Limb (tissue), 2 donors: ENCODE results near the gene TSPAN14.

Experiments used
- DNase-seq, 2 donors: peaks; one replicate each; pipeline ENCODE4 v3.0.0-alpha.2; 2016; ENCODE audit errors: extremely low spot score in 2 of 2

Gene TSPAN14

DNA sequence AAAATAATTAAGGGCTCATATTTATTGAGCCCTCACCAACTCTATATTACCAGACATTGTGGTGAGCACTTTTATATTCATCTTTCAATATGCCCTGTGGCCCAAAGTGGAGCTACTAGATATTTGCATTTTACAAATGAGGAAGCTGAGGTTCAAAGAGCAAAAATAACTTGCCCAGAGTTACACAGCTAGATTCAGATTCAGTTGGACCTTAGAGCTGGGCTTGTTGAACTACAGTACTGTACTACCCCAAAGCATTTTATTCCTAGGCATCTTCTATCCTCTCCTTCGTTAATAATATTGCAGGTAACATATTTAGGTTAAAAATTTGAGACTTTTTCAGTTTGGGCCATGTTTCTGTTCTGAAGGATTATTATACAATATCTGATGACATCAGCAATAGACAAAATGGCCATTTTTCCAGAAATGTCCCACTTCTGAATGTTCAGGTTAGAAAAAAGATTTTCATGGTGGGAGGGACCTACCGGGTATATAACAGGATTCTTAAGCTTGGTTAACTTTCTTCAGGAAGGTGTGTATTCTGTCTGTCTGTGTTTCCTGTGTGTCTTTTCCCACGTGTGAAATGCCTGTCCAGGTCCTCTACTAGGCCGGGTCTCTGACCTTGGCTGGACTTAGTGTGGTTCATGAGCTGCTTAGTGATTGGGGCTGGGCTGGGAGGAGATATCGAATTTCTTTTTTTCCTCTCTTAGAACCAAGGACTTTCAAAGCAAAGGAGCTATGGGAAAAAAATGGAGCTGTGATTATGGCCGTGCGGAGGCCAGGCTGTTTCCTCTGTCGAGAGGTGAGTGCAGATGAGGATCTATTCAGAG lies 32.2 kb upstream of the TSPAN14 start:
- no peak for DNase-seq

DNA sequence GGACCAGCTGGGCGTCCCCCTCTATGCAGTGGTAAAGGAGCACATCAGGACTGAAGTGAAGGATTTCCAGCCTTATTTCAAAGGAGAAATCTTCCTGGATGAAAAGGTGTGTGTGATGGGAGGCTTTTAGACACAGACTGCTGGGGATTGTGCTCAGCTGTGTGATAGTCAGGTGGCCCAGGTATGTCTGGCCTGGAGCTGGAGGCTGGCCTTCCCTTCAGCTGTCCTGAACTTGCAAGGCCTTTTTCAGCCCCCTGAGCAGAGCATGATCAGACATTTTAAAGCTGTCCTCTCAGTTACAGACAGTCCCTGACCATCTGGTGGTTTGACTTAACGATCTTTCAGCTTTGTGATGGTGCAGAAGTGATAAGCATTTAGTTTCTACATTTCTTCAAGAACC lies 28.2 kb upstream of the TSPAN14 start:
- no peak for DNase-seq

DNA sequence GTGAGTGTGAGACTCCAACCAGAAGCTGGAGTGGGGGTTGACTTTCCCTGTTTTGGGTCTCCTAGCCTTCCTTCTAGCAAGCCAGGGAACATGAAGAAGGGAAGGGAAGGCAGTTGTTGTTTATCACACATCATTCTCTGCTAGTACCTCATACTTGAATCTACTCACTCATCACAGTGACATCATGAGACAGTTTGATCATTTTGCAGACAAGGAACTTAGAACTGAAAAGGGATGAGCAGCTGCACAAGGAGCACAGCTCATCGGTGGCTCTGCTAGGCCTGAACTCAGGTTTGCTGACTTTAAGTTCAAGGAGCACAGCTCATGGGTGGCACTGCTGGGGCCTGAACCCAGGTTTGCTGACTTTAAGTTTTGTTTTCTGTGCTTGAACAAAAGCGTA lies 26.6 kb upstream of the TSPAN14 start:
- no peak for DNase-seq

DNA sequence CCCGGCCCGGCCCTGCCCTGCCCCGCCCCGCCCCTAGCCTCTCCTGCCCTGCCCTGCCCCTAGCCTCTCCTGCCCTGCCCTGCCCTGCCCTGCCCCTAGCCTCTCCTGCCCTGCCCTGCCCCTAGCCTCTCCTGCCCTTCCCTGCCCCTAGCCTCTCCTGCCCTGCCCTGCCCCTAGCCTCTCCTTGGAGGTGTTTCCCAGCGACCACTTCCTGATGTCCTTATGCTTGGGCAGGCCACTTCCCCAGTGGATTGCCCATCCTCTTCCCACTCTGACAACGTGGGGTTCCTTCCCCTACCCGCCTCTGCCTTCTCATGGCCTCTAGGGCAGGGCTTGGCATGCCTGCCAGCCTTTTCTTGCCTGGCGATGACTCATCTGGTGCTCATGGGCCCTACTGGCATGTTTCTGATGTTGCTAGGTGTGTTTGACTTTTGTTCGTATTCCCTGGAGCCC lies 24.6 kb upstream of the TSPAN14 start:
- no peak for DNase-seq

DNA sequence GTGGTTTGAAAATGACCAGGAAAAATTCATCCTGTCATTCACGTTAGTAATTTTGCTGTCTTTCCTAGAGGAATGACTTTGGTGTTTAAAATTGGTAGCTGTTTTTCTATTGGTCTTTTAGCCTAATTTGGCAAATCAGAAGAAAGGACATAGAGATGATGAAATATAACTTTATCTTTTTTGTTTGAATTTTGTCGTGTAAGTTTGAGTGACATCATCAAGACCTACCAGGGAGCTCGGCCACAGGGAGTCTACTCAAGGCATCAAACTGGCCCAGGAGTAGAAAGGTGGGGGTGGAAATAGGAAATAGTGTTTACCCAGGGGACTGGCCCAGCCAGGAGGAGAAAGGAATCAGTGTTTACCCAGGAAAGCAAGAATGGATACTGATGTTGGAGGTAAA lies 21.0 kb upstream of the TSPAN14 start:
- no peak for DNase-seq

DNA sequence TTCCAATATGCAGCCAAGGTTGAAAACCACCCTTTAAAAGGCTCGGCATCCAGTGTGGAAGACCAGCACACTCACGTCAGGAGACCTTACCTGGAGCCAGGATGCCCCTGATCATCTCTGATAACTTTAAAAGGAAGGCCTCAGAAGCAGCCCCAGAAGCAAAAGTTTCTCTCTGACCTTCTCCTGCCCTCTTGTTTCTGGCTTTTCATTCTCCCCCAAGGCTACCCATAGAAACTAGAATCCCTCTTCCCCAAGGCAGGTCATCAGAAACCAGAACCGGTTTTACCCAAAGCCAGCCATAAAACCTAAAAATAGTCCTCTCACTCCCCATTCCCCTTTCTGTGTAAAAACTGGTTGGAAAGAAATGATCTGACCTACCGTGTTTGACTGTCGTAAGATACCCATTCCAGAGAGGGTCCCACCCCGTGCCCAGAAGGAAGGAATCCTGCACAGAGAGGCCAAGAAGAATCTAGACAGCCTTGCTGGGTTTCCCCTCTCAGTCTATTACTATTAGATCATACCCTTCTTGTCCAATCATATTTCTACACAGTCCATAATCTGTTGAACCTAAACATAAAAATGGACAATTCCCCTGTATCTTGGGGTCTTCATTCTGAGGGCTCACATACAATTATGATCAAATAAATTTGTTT lies 17.5 kb upstream of the TSPAN14 start:
- no peak for DNase-seq

DNA sequence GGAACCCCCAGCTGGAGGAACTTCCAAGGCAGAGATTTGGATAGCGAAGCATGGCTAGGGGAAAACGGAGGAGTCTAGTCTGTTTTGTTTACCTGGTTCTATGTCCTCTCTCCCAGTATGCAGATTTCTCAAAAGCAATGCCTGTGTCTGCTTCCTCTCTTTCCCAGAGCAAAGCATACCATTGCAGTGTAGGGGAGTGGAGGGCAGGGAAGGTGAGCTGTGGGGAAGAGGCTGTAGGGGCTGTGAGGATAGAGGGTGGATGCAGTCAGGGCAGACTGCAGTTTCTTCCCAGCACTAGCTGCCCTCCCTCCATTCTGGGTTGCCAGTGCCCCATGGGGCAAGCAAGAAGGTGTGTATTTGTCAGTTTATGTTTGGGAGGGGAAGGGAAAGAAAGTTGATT lies 16.9 kb upstream of the TSPAN14 start:
- DNase-seq, result no peak

DNA sequence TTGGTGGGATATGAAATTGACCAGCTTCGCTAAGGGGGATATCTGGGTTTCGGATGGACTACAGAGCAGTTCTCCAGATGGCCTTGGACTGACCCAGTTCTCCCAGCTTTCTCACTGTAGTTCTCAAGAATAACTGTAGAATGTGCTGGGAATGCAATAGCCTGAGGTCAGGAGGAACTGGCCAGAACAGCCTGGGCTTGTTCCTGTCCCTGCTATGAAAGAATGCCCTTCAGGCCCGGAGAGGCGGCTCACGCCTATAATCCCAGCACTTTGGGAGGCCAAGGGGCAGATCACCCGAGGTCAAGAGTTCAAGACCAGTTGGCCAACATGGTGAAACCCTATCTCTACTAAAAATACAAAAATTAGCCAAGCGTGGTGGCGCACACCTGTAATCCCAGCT lies 12.3 kb upstream of the TSPAN14 start:
- no peak for DNase-seq

DNA sequence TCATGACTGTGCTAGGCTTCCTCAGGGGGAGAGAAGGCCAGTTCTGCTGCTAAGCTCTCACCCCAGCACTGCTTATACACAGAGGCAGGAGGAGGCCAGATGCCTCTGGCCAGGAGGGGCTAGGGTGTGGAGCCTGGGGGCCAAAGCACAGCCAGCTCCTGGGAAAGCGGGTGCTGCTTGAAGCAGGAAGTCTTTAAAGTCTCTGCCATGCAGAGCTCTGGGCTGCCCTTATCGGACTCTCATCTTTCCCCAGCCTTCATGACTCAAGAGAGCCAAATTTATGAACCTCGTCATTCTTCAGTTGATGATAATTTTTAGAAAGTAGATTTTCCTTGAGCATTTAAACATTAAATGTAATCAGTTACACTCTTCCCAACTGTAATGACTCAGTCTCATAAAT lies 11.2 kb upstream of the TSPAN14 start:
- DNase-seq, result no peak

DNA sequence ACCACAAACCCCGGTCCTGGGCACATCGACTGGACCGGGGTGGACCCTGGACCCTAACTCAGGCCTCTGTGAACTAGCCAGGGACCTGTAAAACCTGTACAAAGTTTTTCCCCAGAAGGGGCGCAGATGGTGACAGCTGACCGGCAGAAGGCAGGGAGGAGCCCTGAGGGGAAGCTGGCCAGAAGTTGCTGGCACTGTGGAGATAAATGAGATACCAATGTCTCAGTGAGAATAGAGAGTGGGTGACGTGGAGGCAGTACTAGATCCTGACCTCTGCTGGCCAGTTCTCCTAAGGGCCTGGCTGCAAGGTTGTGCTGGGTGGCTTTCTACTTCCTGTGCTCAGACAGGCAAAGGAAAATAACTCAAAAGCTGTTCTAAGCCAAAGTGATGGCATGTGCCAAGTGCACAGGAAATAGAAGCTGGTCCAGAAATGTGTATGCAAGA lies 10.6 kb upstream of the TSPAN14 start:
- no peak for DNase-seq

DNA sequence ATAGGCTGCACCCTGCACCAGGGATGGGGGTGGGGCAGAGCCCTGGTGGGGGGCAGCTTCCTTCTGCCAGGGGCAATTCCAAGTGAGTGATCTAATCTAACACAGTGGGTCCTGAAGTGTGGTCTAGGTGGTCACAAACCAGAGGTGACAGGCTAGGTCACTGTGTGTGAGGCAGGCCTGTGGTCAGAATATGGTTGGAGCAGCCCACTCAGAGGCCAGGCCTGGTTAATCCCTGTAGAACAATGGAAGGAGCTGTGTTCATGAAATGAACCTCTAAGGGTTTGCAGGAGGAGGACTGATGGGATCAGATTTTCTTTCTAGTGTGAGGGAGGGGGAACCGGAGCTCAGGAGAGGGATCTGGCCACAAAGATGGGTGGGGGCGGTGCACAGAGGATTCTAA lies 10.0 kb upstream of the TSPAN14 start:
- DNase-seq, result no peak

DNA sequence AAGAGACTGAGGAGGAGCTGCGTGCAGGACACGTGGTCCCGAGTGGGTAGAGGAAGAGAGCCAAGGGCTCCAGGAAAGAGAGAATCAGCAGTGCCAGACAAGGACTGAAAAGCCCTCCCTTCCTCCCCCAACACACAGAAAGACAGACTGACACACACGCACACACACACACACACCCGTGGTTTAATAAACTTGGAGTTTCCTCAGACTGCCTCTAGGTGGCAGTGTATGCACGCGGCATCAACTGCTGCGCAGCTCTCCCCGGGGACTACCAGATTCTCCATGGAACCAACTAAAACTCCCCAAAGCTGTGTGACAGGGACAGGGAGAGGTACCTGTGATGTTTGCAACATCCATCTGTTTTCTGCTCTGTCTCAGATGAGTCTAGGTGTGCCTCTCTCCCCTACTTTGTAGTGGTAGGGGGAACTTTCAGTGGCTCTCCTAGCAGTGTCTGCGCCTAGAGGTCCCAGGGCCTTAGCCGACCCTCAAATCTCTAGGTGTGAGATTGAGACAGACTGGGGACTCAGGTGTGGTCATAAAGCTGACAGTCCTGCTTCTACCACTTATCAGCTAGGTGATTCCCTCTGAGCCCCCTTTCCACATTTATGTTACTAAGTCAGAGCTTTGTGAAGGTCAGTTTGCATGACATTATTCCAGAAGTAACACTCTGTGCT lies 9.3 kb upstream of the TSPAN14 start:
- peak in 1 of 2 donors; percentile 84 for DNase-seq

DNA sequence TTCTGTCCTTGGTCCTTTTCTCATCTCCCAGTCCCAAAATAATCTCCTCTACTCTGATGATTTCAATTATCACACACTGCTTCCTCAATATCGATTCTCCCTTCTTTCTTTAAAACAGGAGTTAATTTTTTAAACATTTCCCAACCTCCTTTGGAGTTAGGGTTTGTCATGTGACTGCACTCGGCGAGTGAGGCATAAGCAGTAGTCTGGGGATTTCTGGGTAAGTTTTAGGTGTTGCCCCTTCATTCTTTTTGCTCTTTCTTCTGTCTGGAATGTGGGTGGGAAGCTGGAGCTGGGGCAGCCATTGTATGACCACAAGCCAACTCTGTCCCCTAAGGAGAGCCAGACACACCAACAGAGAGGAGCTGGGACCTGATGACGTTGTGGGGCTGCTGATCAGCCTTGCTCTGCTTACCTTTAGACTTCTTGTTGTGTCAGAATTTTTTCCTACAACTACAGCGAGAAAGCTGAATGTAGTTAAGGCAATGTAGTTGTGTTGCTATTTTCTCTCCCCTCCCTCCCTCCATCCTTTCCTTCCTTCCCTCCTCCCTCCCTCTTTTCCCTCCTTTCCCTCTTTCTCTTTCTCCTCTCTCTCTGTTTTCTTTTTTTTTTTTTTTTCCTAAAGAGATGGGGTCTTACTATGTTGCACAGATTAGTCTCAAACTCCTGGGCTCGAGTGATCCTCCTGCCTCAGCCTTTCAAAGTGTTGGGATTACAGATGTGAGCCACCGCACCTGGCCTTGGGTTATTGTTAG lies 6.5 kb upstream of the TSPAN14 start:
- no peak for DNase-seq

DNA sequence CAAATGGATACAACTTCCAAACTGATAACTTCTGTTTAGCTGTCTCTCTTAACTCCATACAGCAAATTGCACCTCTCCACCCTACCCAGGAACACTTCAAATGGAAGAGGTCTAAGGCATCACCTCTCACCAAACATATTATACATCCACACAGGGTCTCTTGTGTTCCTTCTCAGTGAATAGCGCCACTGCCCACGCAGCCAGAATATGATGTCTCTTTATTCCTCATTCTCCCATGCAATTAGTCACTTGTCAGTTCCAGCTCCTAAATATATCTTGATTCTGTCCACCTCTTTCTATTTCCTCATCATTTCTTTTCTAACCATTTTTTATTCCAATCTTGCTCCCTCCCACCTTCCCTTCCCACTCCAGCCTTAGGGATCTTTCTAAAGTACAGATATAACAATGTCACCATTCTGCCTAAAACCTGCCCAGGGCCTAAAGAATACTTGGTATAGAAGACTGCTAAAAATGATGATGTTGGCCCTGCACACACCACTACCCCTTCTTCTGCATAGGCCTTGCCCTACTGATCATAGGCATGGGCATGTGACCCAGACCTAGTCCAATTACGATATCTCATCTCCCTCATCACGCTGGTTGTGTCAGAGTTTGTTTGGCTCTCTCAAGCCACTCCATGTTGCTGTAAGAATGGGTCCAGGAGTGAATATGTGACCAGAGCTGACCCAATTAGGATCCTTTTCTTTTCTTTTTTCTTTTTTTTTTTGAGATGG lies 5.7 kb upstream of the TSPAN14 start:
- DNase-seq, result no peak

DNA sequence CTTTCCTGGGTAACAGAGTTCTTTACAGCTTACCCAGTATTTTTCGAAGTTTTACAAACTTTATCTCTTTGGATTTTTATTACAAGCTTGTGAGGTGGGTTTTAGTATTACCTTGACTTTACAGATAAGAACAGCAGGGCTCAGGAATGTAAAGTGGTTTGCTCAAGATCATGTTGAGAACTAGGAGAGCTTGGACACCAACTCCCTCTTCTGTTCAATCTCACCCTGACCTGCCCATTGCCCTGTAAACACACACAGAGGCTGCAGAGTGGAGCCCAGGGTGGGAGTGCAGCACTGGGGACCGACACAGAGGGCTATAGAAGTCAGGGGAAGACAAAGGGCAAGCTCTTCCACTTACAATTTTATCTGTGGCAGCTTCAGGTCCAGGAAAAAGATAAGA lies 4.6 kb upstream of the TSPAN14 start:
- DNase-seq, result no peak

DNA sequence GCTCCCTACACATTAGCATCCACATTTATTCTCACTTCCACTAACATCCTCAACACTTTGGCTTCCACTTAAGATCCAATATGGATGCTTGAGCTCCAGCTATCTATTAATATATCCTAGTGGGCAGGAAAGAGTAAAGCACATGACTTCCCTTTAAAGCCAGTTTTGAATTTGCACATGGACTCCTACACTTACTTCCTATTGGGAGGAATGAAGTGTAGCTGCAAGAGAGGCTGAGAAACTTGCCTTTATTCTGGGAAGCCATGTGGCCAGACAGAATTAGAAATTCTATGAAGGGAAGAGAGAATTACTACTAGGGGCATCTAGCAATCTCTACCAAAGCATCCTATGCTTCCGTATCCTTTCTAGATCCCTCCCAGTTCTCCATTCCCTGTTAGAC lies 3.0 kb upstream of the TSPAN14 start:
- no peak for DNase-seq

DNA sequence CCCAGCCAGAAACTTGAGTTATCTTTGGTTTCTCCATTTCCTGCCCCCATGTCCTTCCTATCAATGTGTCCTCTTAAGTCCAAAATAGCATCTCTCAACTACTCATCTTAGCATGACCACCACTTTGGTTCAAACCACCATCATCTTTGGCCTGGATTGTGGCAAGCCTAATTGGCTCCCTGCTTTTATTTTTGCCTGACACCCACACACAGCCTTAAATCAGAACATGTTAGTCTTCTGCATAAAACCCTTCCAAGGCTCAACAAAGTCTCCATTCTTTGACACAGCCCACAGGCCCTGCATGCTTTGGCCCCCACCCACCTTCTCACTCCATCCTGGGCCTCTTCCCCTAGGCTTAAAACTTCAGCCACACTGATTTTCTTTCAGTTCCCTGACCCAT lies 2.0 kb upstream of the TSPAN14 start:
- no peak for DNase-seq

DNA sequence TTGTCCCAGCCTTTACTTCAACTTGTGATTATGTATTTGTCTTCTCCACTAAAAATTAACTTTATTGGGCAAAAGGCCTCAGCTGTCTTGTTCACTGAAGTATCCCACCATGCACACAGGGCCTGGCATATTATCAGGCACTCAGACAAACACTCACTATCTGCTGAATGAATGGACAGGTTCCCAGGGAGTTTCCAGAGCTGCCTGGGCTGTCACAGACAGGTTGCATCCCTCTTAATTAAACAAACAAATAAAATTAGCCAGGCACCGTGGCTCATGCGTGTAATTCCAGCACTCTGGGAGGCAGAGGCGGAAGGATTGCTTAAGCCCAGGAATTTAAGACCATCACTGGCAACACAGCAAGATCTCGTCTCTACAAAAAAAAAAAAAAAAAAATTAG lies 1.5 kb upstream of the TSPAN14 start:
- no peak for DNase-seq

DNA sequence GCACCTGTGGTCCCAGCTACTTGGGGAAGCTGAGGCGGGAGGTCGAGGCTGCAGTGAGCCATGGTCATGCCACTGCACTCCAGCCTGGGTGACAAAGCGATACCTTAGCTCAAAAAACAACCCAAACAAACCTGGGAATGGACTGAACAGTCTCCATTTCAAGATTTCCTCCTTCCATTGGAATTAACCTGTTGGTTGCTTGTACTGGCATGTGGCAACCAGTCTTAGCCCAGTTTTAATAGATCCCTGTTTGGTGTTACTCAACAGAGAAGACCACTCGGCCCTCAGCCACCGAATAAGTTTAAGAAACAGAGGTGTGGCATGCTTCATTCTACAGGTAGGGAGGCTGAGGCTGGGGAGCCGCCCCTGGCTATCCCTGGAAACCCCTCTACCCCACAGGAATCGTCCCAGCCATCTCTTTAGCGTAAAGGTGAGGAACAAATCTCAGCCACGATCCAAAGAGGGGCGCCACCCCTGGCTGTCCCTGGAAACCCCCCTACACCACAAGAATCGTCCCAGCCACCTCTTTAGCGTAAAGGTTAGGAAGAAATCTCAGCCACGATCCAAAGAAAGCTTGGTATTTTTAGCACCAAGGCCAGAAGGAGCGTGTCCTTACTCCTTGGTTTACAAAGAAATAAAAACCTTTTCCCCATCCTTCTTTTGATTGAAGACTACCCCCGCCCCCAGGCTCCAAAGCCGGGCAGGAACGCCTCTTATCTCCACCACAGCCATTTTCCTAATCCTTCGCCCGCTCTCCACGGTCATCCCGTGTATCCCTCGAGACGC lies 861 bp upstream of the TSPAN14 start:
- DNase-seq, result no peak
